ENCODE results near the gene NRXN2.

NRXN2 gene

DNA sequence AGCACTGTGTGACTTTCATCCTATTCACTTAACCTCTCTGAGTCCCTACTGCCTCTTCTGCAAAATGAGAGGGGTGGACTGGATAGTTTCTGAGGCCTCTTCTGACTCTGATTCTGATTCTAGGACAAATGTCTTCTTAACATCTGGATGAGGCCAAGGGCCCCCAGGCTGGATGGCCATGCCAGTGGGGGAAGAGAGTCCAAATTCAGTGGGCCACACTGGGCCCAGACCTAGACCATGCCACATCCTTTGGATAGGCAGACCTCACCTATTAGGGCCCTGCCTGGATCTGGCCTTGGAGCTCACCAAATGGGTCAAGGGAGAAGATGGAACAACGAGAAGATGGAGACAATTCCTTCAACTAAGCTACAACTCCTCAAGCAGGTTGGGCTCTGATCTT, 24.6 kb downstream of the NRXN2 start:
- DNase-seq (ENCODE audit: low read depth in 2 of 2): no peak

GRCh38 chr11:64697663-64698375, 25.2 kb downstream of the NRXN2 start:
- no peak for DNase-seq (ENCODE audit: low read depth in 2 of 2)

- DNase-seq (ENCODE audit: low read depth in 2 of 2): no peak
Measured at GRCh38 chr11:64696045-64696444, 27.0 kb downstream of the NRXN2 start.

GRCh38 chr11:64695548-64695947, 27.4 kb downstream of the NRXN2 start:
- DNase-seq (ENCODE audit: low read depth in 2 of 2): no peak

GRCh38 chr11:64694821-64695365, 28.1 kb downstream of the NRXN2 start:
- no peak for DNase-seq (ENCODE audit: low read depth in 2 of 2)

- DNase-seq (ENCODE audit: low read depth in 2 of 2): no peak
Measured at GRCh38 chr11:64694026-64694755, 28.8 kb downstream of the NRXN2 start.

- no peak for DNase-seq (ENCODE audit: low read depth in 2 of 2)
Measured at GRCh38 chr11:64692764-64693331, 30.1 kb downstream of the NRXN2 start.

GRCh38 chr11:64691543-64691942, 31.5 kb downstream of the NRXN2 start:
- DNase-seq (ENCODE audit: low read depth in 2 of 2): no peak

GRCh38 chr11:64690235-64690634, 32.8 kb downstream of the NRXN2 start:
- DNase-seq (ENCODE audit: low read depth in 2 of 2): no peak

DNA sequence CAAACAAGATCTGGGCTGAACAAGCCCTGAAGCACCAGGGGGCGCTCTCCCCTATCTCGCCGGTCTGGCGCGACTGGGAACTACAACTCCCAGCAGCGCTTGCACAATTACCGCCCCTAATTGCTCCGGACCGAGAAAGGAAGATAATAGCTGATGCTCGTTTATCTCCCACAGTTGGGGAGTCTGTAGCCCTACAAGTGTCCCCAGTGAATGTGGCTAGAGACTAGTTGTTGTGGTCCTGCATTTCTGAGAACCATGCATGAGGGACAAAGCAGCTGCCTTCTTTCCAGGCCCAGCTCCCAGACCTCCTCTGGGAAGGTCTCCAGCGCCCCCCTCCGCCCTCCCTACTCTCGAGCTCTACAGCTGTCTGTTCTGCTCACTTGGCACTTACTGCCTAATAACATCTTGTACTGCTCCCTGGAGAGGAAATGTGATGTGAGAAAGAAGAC, 34.4 kb downstream of the NRXN2 start:
- peak; percentile 76 to 79 for DNase-seq (ENCODE audit: low read depth in 2 of 2)

GRCh38 chr11:64687643-64688533, 35.1 kb downstream of the NRXN2 start:
- DNase-seq (ENCODE audit: low read depth in 2 of 2): no peak

- no peak for DNase-seq (ENCODE audit: low read depth in 2 of 2)
Measured at GRCh38 chr11:64687204-64687603, 35.8 kb downstream of the NRXN2 start.

GRCh38 chr11:64686466-64687170, 36.4 kb downstream of the NRXN2 start:
- no peak for DNase-seq (ENCODE audit: low read depth in 2 of 2)

DNA sequence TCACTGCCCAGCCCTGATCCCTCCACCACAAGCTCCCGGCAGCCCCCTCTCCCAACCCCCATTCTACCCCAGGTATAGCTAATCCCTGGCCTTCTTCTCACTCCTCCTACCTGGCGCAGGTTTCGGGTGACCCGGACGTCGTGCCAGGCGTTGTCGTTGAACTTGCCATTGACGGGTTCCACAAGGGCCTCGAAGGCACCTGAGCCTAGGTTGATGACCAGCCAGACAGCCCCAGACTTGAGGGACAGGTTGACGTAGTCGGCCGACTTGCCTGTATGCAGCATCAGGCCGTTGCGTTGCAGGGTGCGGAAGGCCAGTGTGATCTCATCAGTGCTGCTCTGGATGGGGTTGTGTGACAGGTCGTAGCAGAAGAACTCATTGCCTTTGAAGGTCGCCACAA, 37.5 kb downstream of the NRXN2 start:
- no peak for DNase-seq (ENCODE audit: low read depth in 2 of 2)

DNA sequence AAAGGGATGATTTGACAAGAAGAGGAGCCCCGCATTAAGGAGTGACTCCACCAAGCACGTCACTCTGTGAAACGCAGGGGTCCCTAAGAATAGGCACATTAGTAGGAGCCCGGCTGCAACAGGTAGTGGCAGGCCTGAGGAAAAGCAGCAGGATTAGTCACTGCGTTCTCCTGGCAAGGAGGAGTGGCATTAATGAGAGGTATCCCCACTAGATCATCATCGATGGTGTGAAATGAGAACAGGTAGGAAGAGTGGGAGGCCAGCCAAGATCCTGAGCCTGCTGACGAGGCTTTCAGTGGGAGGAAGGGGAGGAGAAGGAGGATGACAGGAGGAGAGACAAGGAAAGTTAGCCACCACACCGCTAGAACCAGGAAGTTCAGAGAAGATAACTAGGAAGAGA, 38.6 kb downstream of the NRXN2 start:
- DNase-seq (ENCODE audit: low read depth in 2 of 2): no peak

DNA sequence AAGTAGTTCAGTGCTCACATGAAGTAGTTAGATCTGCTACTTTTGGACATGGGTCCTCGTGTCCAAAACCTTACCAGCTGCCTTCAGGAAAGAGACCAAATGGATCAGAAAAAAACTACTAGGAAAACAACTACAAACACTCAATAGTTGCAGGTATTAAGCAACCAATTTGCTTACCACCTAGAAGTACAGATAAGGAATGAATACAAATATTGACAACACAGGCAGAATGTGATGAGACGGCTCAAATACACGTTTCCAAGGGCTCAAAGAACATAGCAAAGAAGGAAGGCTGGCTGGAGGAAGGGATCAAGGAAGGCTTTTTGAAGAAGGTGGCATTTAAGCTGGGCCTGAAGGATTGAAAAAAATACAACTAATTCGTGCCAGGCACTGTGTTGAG, 41.8 kb downstream of the NRXN2 start:
- no peak for DNase-seq (ENCODE audit: low read depth in 2 of 2)

GRCh38 chr11:64679846-64680245, 43.2 kb downstream of the NRXN2 start:
- DNase-seq (ENCODE audit: low read depth in 2 of 2): no peak

DNA sequence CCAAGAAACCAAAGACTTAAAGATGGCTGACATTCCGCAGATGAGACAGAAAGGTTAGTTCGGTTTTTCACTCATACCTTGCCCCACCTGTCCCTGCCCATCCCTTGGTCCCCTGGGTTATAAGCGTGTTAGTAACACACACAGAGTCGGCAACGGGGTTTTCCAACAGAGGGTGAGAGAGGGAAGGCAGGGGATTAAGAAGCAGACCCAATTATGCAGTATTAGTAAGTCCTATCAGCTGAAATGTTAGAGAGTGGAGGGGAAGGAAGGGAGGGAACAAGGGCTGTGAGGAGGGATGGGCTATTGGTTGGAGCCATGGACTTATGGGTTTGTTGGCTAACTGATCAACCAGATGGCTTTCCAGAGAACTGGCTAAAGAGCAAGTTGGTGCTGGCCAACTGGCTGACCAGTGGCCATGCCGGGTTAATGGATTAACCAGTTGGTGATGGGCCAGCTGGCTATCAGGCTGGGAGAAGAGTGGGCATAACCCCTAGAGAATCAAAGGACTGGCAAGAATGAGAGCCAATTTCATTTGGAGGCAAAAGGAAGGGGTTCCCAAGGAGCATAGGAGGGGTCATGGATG, 45.5 kb downstream of the NRXN2 start:
- DNase-seq (ENCODE audit: low read depth in 2 of 2): no peak

DNA sequence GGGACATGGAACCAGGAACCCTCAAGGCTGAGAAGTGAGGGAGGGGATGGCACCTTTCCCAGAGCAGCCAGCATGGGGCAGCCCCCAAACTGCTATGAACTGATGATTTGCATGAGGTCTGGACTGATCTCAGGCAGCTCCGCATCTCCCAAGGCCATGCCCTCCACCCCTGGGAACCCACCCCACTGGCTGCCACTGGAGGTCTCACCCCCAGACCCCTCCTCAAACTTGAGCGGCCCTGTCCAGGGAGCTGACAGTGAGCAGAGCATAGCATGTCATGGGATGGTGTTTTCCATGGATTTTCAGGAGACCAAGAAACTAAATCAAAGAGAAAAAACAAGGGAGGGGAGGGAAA, 46.8 kb downstream of the NRXN2 start:
- DNase-seq (ENCODE audit: low read depth in 2 of 2): no peak

DNA sequence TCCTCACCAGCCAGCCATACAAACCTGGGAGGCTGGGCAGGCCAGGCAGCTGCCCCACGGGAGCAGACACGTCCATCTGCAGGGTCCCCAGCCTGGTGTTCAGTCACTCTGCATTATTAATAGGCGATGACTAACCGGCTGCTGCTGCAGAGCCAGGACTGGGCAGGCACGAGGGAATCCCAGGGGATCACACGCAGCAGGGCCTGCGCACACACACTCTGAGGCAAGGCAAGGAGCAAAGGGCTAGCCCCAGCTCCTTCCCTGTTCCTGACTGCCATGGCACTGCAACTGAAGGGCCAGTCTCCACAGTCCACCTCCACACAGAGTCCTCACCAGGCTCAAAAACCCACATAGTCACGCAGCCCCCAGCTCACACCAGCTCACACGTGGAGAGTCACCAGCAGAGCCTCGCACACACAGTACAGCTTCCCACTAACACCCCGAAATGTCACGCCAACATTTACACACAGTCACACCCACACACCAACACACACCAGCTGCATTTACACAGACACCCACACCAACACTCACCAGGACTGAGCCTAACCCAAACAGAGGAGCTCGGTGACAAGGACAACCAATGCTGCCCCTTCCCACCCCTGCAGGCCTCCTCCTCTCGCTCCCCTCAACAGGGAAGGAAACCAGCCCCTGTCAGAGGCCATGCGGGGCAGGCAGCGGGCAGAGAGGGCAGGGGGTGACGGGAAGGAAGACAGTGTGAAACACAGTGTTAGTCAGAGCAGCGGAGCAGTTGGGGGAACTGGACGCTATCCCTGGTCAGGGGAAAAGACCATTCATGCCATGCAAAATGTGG, 47.3 kb downstream of the NRXN2 start:
- DNase-seq (ENCODE audit: low read depth in 2 of 2): no peak
